Mucosa of stomach (tissue), 1 donor: ENCODE data around the gene PARD6G.
"Not testable (repeated sequence)": the region's sequence is repeated elsewhere in the genome, so short reads cannot be mapped to it uniquely, and the experiment has no call there.

Source experiments
- H3K27me3 ChIP-seq: one replicate; pipeline ENCODE4 v1.7.0; 2013; ENCODE audit warnings: mild to moderate bottlenecking, low read length; ENCODE audit not compliant: control insufficient read depth, insufficient read depth
- H3K36me3 ChIP-seq: one replicate; pipeline ENCODE4 v1.7.0; 2013; ENCODE audit warnings: low read length; ENCODE audit not compliant: control insufficient read depth, insufficient read depth
- H3K4me1 ChIP-seq: one replicate; pipeline ENCODE4 v1.7.0; 2013; ENCODE audit warnings: mild to moderate bottlenecking, low read length; ENCODE audit not compliant: control insufficient read depth, insufficient read depth
- H3K4me3 ChIP-seq: one replicate; pipeline ENCODE4 v1.7.0; 2013; ENCODE audit warnings: low read length
- H3K9ac ChIP-seq: one replicate; pipeline ENCODE4 v1.7.0; 2013; ENCODE audit warnings: mild to moderate bottlenecking, low read length, moderate library complexity
- H3K9me3 ChIP-seq: one replicate; pipeline ENCODE4 v1.7.0; 2013; ENCODE audit warnings: mild to moderate bottlenecking, low read length, moderate library complexity; ENCODE audit not compliant: control insufficient read depth
- donor health status: Pancreatic carcinoma.

The PARD6G gene

GRCh38 chr18:80249217-80250093 is 2.1 kb upstream of the PARD6G start:
- Histone ChIP-seq H3K4me3 (no peak overlapping the region), H3K36me3 (no peaks in the 10 kb centered on the region), H3K9ac (no peak overlapping the region)

GRCh38 chr18:80246445-80247392 is 595 bp downstream of the PARD6G start:
- H3K9ac ChIP-seq, result peak overlapping the region; percentile 62
- no peaks in the 10 kb centered on the region for H3K4me1 ChIP-seq
- peak overlapping the region; percentile 14 for H3K4me3 ChIP-seq
- H3K9me3 ChIP-seq, result no peaks in the 10 kb centered on the region
- H3K36me3 ChIP-seq, result no peaks in the 10 kb centered on the region
- peaks cover 10% of the 10 kb centered on the region for H3K27me3 ChIP-seq

More at GRCh38 chr18:80249217-80250093, 2.1 kb upstream of the PARD6G start:
- no peaks in the 10 kb centered on the region for H3K9me3 ChIP-seq
- no peaks in the 10 kb centered on the region for H3K4me1 ChIP-seq
- peaks cover 10% of the 10 kb centered on the region for H3K27me3 ChIP-seq

DNA sequence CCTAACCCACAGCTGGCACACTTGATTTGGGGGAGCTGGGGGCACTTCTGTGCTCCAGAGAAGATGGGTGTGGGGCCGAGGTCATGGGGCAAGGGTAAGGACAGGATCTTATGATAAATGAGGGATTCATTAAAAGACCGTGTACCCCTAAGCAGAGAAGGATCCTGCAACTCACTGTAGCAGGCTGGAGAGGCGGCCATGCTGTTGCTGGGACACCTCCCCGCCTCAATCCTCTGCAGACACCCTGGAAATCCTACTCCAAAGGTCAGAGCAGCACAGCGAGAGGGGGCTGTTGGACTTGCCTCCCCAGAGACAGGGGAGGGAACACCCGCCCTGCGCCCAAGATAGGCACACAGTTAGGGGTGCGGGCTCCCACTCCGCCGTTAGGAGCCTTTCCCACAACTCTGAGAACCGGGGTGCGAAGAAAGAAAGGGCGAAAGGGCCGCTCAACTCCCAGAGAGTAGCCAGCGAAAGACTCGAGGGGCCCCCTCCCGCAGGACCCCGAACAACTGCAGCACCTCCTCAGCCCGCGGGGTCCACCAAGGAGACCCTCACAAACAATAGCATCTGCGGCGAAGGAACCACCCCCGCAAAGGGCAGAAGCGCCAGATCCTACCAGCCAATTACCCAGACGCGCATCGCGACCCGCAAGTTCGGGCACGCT is 1.4 kb downstream of the PARD6G start:
- no peak overlapping the region for H3K4me3 ChIP-seq

GRCh38 chr18:80244956-80245730 is 2.2 kb downstream of the PARD6G start:
- Histone ChIP-seq H3K4me3 (no peak overlapping the region), H3K9ac (no peak overlapping the region), H3K36me3 (no peaks in the 10 kb centered on the region), H3K9me3 (no peaks in the 10 kb centered on the region), H3K27me3 (peaks cover 10% of the 10 kb centered on the region), H3K4me1 (no peaks in the 10 kb centered on the region)

More for the DNA sequence above, 1.4 kb downstream of the PARD6G start:
- Histone ChIP-seq H3K4me1 (no peaks in the 10 kb centered on the region), H3K9me3 (no peaks in the 10 kb centered on the region), H3K36me3 (no peaks in the 10 kb centered on the region), H3K9ac (no peak overlapping the region), H3K27me3 (peaks cover 10% of the 10 kb centered on the region)

GRCh38 chr18:80244167-80244566 is 3.1 kb downstream of the PARD6G start:
- H3K4me3 ChIP-seq, result no peak overlapping the region
- H3K27me3 ChIP-seq, result peaks cover 10% of the 10 kb centered on the region
- H3K9me3 ChIP-seq, result no peaks in the 10 kb centered on the region
- H3K36me3 ChIP-seq, result no peaks in the 10 kb centered on the region
- no peak overlapping the region for H3K9ac ChIP-seq
- H3K4me1 ChIP-seq, result no peaks in the 10 kb centered on the region

GRCh38 chr18:80243204-80243603 is 4.1 kb downstream of the PARD6G start:
- Histone ChIP-seq H3K27me3 (peaks cover 10% of the 10 kb centered on the region), H3K4me3 (no peak overlapping the region), H3K36me3 (no peaks in the 10 kb centered on the region), H3K4me1 (no peaks in the 10 kb centered on the region), H3K9me3 (no peaks in the 10 kb centered on the region), H3K9ac (no peak overlapping the region)

DNA sequence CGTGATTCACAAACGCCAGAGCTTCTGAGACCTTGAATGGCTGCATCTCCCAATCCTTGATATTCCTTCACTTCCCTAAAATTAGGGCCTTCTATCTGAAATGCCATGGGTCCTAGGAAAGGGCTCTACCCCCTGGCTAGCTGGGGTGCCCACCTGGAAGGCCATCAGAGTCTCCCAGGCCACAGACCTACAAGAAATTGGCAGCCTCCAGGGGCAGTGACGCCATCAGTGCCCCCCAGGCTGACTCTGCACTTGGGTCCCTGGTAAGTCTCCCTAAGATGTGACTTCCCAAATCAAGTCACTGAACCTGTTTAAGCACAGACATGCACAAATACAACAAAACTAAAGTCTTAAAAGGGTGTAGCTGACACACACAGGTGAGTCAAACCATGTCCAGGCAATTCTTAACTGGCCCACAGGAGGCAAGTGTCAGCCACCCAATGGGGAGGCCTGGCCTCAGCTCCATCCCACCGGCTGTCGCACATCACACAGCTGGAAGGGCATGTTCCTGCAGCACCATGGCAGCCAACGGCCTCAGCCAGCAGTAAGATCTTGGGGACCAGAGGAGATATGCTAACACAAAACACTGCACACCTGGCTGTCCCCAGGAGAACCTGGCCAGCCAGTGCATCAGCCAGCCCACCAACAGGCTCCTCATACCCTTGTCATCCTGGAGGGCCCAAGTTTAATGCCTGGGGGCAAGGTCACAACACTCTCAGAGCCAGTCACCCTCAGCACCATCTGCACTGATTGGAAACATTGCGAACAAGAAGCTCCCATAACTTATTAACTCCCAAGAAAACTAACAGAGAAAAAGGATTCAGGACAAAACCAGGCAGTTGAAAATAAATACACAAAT is 5.2 kb downstream of the PARD6G start:
- peaks cover 10% of the 10 kb centered on the region for H3K27me3 ChIP-seq
- no peaks in the 10 kb centered on the region for H3K4me1 ChIP-seq
- no peak overlapping the region for H3K4me3 ChIP-seq
- H3K36me3 ChIP-seq, result no peaks in the 10 kb centered on the region
- H3K9ac ChIP-seq, result no peak overlapping the region
- H3K9me3 ChIP-seq, result no peaks in the 10 kb centered on the region

- no peaks in the 10 kb centered on the region for H3K4me1 ChIP-seq
- H3K27me3 ChIP-seq, result no peaks in the 10 kb centered on the region
- H3K4me3 ChIP-seq, result no peak overlapping the region
- no peaks in the 10 kb centered on the region for H3K9me3 ChIP-seq
- no peak overlapping the region for H3K9ac ChIP-seq
- no peaks in the 10 kb centered on the region for H3K36me3 ChIP-seq
Measured at GRCh38 chr18:80239830-80240229, 7.5 kb downstream of the PARD6G start.

- H3K9ac ChIP-seq, result no peak overlapping the region
- H3K36me3 ChIP-seq, result no peaks in the 10 kb centered on the region
- H3K4me3 ChIP-seq, result no peak overlapping the region
- no peaks in the 10 kb centered on the region for H3K27me3 ChIP-seq
- H3K4me1 ChIP-seq, result no peaks in the 10 kb centered on the region
- H3K9me3 ChIP-seq, result no peaks in the 10 kb centered on the region
Measured at GRCh38 chr18:80238651-80239260, 8.6 kb downstream of the PARD6G start.

- not testable (repeated sequence) for H3K9me3 ChIP-seq, H3K27me3 ChIP-seq, H3K9ac ChIP-seq, H3K36me3 ChIP-seq, H3K4me3 ChIP-seq, H3K4me1 ChIP-seq
Measured at GRCh38 chr18:80237519-80237918, 9.8 kb downstream of the PARD6G start.
